ENCODE results near the gene COTL1. TPM values are rescaled to one million over a fixed set of nuclear protein-coding genes. Genes with fewer than 3 reads are reported as not detected.

Gene COTL1
- total and polyA plus RNA-seq, 4 donors, result 12.0 to 59.5 (median 23.0) TPM

DNA sequence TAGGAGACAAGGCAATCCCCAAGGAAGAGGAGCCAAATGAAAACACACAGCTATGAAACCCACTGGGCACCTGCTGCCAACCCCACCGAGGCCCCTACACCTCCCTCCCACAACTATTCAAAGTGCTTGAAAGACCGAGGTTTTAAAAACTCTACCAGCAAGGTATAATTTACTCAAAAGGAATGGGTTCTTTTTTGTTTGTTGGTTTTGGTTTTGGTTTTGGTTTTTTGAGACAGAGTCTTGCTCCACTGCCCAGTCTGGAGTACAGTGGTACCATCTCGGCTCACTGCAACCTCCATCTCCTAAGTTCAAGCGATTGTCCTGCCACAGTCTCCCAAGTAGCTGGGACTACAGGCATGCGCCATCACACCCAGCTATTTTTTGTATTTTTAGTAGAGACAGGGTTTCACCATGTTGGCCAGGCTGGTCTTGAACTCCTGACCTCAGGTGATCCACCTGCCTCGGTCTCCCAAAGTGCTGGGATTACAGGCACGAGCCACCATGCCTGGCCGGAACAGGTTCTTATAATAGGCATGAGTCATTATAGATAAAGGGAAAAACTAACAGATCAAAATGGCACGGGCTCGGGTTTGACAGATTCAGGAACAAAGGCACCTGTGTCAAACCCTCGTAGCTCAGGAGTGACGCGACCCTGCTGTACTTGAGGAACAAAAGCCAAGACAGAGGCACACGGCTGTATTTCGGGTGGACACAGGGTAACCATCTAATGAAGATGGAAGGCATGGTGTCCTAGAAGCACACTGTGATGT, 40.7 kb downstream of the COTL1 start:
- no peak for DNase-seq (ENCODE audit: low spot score)
- no peaks in the 10 kb centered on the region for H3K27me3 ChIP-seq (ENCODE audit: control insufficient read depth in 4 of 4, insufficient read depth in 4 of 4, low read length in 3 of 4)
- H3K27ac ChIP-seq (ENCODE audit: low read depth in 1 of 2, low read length in 2 of 2), result no peak overlapping the region
- H3K4me1 ChIP-seq (ENCODE audit: control insufficient read depth in 4 of 4, insufficient read depth in 4 of 4, low read length in 3 of 4), result no peaks in the 10 kb centered on the region
- WGBS, result 88% methylated on average over 15 of the region's 15 CpGs
- H3K9ac ChIP-seq (ENCODE audit: low read depth in 1 of 2, low read length in 2 of 2), result no peak overlapping the region
- TF ChIP-seq TAF1 (conservative IDR thresholded peaks at IDR 0.05) (no peak), HNF4A (conservative IDR thresholded peaks at IDR 0.05) (no peak), SP1 (IDR thresholded peaks at IDR 0.05) (no peak), YY1 (IDR thresholded peaks at IDR 0.05) (no peak)
- TF ChIP-seq, protein P1, sequence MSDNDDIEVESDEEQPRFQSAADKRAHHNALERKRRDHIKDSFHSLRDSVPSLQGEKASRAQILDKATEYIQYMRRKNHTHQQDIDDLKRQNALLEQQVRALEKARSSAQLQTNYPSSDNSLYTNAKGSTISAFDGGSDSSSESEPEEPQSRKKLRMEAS (IDR thresholded peaks at IDR 0.05), result no peak
- H3K36me3 ChIP-seq (ENCODE audit: control insufficient read depth in 4 of 4, insufficient read depth in 3 of 4, low read depth in 1 of 4, low read length in 3 of 4), result no peaks in the 10 kb centered on the region
- no peak overlapping the region for H3K4me3 ChIP-seq (ENCODE audit: low read depth in 1 of 3, low read length in 3 of 3)
- H3K9me3 ChIP-seq (ENCODE audit: control insufficient read depth in 4 of 4, low read length in 3 of 4), result no peaks in the 10 kb centered on the region

DNA sequence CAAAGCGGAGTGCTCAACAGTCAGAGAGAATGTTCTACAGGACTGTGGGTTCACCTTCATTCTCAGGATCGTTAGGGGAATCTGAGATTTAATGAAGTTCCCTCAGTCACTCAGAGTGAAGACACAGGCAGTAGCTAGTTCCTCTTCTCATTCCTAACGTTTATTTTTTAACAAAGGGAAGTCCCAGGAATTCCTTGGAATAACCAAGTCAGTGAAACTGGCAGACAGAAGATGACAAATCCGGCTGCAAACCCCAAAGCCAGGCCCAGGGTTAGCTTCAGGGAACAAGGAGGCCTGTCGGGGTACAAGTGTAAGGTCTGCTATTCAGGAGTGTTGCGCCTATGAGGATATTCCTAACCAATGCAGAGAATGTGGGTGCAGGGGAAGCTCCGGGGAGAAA, 42.0 kb downstream of the COTL1 start:
- Histone ChIP-seq H3K9ac (ENCODE audit: low read depth in 1 of 2, low read length in 2 of 2) (no peak overlapping the region), H3K27ac (ENCODE audit: low read depth in 1 of 2, low read length in 2 of 2) (no peak overlapping the region), H3K4me3 (ENCODE audit: low read depth in 1 of 3, low read length in 3 of 3) (no peak overlapping the region), H3K4me1 (ENCODE audit: control insufficient read depth in 4 of 4, insufficient read depth in 4 of 4, low read length in 3 of 4) (no peaks in the 10 kb centered on the region), H3K36me3 (ENCODE audit: control insufficient read depth in 4 of 4, insufficient read depth in 3 of 4, low read depth in 1 of 4, low read length in 3 of 4) (no peaks in the 10 kb centered on the region), H3K9me3 (ENCODE audit: control insufficient read depth in 4 of 4, low read length in 3 of 4) (no peaks in the 10 kb centered on the region), H3K27me3 (ENCODE audit: control insufficient read depth in 4 of 4, insufficient read depth in 4 of 4, low read length in 3 of 4) (no peaks in the 10 kb centered on the region)
- no peak for TF ChIP-seq SP1 (IDR thresholded peaks at IDR 0.05)
- TF ChIP-seq FOXA1 (IDR thresholded peaks at IDR 0.05), result no peak
- TF ChIP-seq HNF4G (IDR thresholded peaks at IDR 0.05), result no peak
- TF ChIP-seq RXRA (IDR thresholded peaks at IDR 0.05), result no peak
- TF ChIP-seq GABPA (IDR thresholded peaks at IDR 0.05 in 1 of 2, conservative IDR thresholded peaks at IDR 0.05 in 1 of 2), result no peak
- no peak for TF ChIP-seq JUND (IDR thresholded peaks at IDR 0.05)
- TF ChIP-seq, protein P1 (IDR thresholded peaks at IDR 0.05), result no peak
- WGBS, result 85% methylated on average over 7 of the region's 7 CpGs
- DNase-seq (ENCODE audit: low spot score), result no peak

DNA sequence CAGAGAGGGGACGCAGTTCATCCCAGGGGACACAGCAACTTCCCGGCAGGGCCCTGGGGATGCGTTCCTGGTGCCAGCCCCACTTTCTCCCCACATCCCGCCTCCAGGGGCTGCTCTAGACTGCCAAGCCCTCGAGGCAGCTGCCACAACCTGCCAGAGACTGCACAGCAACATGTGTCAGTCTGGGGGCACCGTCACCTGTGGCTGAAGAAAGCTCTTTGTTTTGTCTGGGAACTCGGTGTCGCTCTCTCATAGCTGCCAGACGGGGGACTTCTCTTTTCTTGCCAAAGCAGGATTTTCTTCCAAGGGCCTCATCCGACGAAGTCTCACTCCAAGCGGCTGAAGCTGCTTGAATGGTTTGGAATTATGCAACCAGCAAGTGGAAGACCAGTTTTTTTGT, 43.7 kb downstream of the COTL1 start:
- Histone ChIP-seq H3K27me3 (ENCODE audit: control insufficient read depth in 4 of 4, insufficient read depth in 4 of 4, low read length in 3 of 4) (no peaks in the 10 kb centered on the region), H3K4me1 (ENCODE audit: control insufficient read depth in 4 of 4, insufficient read depth in 4 of 4, low read length in 3 of 4) (no peaks in the 10 kb centered on the region), H3K9me3 (ENCODE audit: control insufficient read depth in 4 of 4, low read length in 3 of 4) (peaks cover 0 to 2% (median under 1%) of the 10 kb centered on the region in 4 donors), H3K27ac (ENCODE audit: low read depth in 1 of 2, low read length in 2 of 2) (no peak overlapping the region), H3K36me3 (ENCODE audit: control insufficient read depth in 4 of 4, insufficient read depth in 3 of 4, low read depth in 1 of 4, low read length in 3 of 4) (no peaks in the 10 kb centered on the region), H3K4me3 (ENCODE audit: low read depth in 1 of 3, low read length in 3 of 3) (no peak overlapping the region), H3K9ac (ENCODE audit: low read depth in 1 of 2, low read length in 2 of 2) (no peak overlapping the region)
- WGBS, result 91% methylated on average over 12 of the region's 12 CpGs
- no peak for DNase-seq (ENCODE audit: low spot score)
- TF ChIP-seq HNF4G (IDR thresholded peaks at IDR 0.05) (no peak), TAF1 (conservative IDR thresholded peaks at IDR 0.05) (no peak), EGR1 (IDR thresholded peaks at IDR 0.05; ENCODE audit: low read depth in 2 of 2) (no peak), FOXA2 (IDR thresholded peaks at IDR 0.05) (no peak)
- TF ChIP-seq, protein P2, sequence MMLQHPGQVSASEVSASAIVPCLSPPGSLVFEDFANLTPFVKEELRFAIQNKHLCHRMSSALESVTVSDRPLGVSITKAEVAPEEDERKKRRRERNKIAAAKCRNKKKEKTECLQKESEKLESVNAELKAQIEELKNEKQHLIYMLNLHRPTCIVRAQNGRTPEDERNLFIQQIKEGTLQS (IDR thresholded peaks at IDR 0.05), result no peak

DNA sequence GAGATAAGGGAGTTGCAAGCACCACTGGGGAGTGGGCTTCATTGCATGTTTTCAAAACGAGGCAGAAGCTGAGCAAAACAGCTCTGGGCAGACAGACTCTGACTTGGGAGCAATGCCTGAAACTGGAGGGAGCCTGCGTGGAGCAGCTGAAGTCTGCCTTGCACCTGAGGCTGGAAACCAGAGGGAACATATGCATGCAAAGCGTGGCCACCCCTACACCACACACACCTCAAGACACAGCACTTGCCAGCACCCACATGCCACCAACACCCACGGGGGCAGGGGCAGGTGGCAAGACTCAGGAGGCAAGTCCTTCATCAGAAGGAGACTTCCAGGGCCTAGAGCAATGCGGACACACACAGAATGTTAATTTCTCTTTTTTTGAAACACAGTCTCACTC, 45.8 kb downstream of the COTL1 start:
- WGBS, result 76% methylated on average over 5 of the region's 5 CpGs
- no peak overlapping the region for H3K4me3 ChIP-seq (ENCODE audit: low read depth in 1 of 3, low read length in 3 of 3)
- no peaks in the 10 kb centered on the region for H3K4me1 ChIP-seq (ENCODE audit: control insufficient read depth in 4 of 4, insufficient read depth in 4 of 4, low read length in 3 of 4)
- H3K9me3 ChIP-seq (ENCODE audit: control insufficient read depth in 4 of 4, low read length in 3 of 4), result peaks cover 0 to 2% (median under 1%) of the 10 kb centered on the region in 4 donors
- DNase-seq (ENCODE audit: low spot score), result no peak
- no peak overlapping the region for H3K9ac ChIP-seq (ENCODE audit: low read depth in 1 of 2, low read length in 2 of 2)
- H3K27me3 ChIP-seq (ENCODE audit: control insufficient read depth in 4 of 4, insufficient read depth in 4 of 4, low read length in 3 of 4), result no peaks in the 10 kb centered on the region
- H3K27ac ChIP-seq (ENCODE audit: low read depth in 1 of 2, low read length in 2 of 2), result no peak overlapping the region
- no peaks in the 10 kb centered on the region for H3K36me3 ChIP-seq (ENCODE audit: control insufficient read depth in 4 of 4, insufficient read depth in 3 of 4, low read depth in 1 of 4, low read length in 3 of 4)
- TF ChIP-seq JUND (IDR thresholded peaks at IDR 0.05) (no peak), HNF4A (conservative IDR thresholded peaks at IDR 0.05) (no peak), FOXA2 (IDR thresholded peaks at IDR 0.05) (no peak), EGR1 (IDR thresholded peaks at IDR 0.05; ENCODE audit: low read depth in 2 of 2) (no peak), SP1 (IDR thresholded peaks at IDR 0.05) (no peak), YY1 (IDR thresholded peaks at IDR 0.05) (no peak), NR2F2 (IDR thresholded peaks at IDR 0.05) (no peak)
- TF ChIP-seq, protein P3, sequence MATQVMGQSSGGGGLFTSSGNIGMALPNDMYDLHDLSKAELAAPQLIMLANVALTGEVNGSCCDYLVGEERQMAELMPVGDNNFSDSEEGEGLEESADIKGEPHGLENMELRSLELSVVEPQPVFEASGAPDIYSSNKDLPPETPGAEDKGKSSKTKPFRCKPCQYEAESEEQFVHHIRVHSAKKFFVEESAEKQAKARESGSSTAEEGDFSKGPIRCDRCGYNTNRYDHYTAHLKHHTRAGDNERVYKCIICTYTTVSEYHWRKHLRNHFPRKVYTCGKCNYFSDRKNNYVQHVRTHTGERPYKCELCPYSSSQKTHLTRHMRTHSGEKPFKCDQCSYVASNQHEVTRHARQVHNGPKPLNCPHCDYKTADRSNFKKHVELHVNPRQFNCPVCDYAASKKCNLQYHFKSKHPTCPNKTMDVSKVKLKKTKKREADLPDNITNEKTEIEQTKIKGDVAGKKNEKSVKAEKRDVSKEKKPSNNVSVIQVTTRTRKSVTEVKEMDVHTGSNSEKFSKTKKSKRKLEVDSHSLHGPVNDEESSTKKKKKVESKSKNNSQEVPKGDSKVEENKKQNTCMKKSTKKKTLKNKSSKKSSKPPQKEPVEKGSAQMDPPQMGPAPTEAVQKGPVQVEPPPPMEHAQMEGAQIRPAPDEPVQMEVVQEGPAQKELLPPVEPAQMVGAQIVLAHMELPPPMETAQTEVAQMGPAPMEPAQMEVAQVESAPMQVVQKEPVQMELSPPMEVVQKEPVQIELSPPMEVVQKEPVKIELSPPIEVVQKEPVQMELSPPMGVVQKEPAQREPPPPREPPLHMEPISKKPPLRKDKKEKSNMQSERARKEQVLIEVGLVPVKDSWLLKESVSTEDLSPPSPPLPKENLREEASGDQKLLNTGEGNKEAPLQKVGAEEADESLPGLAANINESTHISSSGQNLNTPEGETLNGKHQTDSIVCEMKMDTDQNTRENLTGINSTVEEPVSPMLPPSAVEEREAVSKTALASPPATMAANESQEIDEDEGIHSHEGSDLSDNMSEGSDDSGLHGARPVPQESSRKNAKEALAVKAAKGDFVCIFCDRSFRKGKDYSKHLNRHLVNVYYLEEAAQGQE (IDR thresholded peaks at IDR 0.05), result no peak
- TF ChIP-seq, protein P1 (IDR thresholded peaks at IDR 0.05), result no peak
- TF ChIP-seq, protein P4, sequence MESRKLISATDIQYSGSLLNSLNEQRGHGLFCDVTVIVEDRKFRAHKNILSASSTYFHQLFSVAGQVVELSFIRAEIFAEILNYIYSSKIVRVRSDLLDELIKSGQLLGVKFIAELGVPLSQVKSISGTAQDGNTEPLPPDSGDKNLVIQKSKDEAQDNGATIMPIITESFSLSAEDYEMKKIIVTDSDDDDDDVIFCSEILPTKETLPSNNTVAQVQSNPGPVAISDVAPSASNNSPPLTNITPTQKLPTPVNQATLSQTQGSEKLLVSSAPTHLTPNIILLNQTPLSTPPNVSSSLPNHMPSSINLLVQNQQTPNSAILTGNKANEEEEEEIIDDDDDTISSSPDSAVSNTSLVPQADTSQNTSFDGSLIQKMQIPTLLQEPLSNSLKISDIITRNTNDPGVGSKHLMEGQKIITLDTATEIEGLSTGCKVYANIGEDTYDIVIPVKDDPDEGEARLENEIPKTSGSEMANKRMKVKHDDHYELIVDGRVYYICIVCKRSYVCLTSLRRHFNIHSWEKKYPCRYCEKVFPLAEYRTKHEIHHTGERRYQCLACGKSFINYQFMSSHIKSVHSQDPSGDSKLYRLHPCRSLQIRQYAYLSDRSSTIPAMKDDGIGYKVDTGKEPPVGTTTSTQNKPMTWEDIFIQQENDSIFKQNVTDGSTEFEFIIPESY (IDR thresholded peaks at IDR 0.05), result no peak

Data from liver (tissue), 9 donors.